Measurements from ENCODE around the gene OR8G5.
"Not testable (repeated sequence)": the region's sequence is repeated elsewhere in the genome, so short reads cannot be mapped to it uniquely, and the experiment has no call there.

OR8G5 gene, protein sequence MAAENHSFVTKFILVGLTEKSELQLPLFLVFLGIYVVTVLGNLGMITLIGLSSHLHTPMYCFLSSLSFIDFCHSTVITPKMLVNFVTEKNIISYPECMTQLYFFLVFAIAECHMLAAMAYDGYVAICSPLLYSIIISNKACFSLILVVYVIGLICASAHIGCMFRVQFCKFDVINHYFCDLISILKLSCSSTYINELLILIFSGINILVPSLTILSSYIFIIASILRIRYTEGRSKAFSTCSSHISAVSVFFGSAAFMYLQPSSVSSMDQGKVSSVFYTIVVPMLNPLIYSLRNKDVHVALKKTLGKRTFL

DNA sequence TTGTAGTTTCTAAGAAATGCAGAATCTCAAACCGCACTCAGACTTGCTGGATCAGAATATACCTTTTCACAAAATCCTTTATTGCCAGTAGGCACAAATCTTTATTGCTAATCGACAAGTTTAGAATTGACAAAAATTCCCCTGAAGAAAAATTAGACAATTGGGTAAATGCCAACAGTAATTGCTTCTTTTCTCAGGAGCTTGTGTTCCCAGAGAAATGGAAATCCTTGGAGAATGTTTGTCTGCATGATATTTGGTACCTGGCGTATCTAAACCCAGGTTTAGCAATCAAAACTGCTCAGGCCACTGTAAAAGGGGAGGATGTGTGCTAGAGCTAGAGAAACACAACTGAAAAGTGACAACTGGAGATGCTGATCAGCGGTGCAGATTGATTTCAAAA is at the start of gene OR8G5:
Gene OR8G5 (plus strand): TSS at position 301 of the 400 bp plus-strand sequence. CDS start 8,556 bp downstream, outside the sequence.
- no peak for FAIRE-seq

DNA sequence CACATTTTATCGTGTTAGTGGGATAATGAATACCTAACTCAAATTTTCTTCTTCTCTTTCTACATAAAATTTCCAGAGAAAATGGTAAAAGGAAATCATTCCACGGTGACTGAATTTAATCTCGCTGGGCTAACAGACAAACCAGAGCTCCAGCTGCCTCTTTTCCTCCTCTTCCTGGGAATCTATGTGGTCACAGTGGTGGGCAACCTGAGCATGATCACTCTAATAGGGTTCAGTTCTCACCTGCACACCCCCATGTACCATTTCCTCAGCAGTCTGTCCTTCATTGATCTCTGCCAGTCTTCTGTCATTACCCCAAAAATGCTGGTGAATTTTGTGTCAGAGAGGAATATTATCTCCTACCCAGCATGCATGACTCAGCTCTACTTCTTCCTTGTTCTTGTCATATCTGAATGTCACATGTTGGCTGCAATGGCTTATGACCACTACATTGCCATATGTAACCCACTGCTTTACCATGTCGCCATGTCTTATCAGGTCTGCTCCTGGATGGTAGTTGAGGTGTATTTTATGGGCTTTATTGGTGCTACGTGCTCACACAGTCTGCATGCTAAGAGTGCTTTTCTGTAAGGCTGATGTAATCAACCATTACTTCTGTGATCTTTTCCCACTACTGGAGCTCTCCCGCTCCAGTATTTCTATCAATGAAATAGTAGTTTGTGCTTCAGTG is 48.9 kb upstream of the OR8G5 start:
- no peak for FAIRE-seq

DNA sequence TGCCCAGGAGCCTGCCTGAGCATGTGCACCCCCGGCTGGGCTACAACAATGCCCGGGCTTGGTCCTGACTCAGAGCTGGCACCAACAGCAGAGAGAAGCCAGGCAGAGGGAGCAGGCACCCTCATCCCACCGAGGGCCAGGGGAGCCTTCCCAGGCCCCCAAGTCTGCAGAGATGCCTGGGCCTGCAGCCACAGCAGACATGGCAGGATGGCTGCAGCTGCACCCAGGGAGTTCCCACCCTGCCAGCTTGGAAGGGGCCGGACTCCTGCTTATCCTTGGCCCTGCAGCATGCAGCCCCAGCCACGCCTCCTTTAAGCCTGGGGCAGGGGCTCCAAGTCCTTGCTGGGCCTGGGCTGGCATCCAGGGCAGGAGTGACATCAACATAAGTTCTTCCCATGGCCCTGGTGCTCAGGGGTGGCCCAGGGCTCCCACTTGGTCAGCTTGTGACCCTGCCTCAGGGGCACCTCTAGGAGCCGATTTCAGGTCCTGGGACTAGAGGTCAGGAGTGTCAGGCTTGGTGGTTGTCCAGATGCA is 46.3 kb upstream of the OR8G5 start:
- no peak for FAIRE-seq

DNA sequence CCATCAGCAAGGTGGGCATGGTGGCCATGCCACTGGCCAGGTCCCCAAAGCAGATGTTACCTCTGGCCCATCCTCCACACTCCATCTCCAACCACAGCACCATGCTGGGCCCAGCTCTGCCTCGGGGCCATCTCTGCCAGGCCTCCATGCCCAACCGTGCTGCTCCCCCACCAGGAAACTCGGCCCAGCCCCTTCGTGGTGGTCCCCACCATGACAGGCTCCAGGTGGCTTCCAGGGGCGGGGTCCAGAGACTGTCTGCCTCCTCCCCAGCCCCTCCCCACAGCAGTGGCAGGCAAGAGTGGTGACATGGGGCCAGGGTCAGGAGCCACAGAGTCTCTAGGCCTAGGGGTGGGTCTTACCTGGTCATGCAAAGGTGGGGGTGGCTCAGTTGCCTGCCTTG is 45.8 kb upstream of the OR8G5 start:
- no peak for FAIRE-seq

DNA sequence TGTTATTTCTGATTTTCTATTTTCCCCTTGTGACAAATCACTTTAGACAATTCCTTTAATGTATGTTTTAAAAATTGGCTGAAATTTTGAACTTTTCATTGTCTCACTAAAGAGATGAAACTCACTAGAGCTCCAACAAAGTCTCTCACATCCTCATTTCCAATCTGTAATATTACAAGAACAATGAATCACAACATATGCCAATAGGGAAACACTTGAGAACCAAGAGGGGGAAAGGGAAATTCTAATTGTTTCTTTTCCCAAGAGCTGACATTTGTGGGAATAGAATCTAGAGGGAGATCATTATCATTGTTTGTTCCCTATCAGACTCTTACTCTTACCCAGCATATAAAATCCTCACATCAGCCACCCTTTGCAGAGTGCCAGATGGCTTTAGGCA is 44.9 kb upstream of the OR8G5 start:
- no peak for FAIRE-seq

DNA sequence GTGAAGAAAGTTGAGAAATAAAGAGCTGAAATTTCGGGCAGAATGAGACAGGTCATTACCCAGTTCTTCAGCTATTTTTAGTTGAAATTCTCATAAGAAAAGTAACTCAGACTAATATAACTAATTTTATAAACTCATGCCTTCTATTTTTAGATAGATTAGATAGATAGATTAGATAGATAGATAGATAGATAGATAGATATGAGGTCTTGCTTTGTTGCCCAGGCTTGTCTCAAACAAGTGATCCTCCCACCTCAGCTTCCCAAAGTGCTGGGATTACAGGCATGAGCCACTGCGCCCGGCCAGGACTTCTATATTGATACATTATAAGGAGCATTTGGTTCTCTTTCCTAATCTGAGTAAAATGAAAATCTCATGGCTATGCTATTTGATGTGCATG is 42.1 kb upstream of the OR8G5 start:
- no peak for FAIRE-seq

DNA sequence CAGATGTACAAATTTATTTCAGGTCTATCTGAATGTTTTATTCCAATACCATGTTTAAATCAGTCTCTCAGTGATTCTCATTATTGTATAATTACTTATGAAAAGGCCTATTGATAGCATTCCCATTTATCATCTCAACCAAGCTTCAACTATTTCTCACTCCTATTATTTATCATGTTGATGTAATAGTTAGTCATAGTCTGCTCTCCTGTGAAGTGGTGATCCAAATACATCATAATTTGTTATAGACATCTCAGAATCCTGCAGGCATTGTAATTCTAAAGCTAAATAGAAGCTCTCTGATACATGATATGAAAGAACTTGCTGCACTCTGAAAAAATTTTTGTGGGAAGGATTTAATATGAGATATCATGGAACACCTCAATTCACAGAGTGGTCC is 37.0 kb upstream of the OR8G5 start:
- FAIRE-seq: no peak

DNA sequence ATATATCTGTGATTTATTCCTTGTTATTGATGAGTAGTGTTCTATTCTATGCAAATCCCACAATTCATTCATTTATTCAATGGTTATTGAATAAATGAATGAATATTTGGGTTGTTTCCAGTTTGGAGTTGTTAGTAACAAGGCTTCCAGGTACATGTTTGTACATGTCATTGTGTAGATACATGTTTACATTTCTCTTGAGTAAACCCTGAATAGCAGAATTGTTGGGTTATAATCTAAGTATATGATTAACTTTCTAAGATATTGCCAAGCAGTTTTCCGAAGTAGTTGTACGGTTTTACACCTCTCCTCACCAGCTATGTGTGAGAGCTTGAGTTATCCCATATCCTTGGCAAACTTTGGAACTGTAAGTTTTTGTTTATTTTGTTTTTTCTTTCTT is 33.8 kb upstream of the OR8G5 start:
- no peak for FAIRE-seq

DNA sequence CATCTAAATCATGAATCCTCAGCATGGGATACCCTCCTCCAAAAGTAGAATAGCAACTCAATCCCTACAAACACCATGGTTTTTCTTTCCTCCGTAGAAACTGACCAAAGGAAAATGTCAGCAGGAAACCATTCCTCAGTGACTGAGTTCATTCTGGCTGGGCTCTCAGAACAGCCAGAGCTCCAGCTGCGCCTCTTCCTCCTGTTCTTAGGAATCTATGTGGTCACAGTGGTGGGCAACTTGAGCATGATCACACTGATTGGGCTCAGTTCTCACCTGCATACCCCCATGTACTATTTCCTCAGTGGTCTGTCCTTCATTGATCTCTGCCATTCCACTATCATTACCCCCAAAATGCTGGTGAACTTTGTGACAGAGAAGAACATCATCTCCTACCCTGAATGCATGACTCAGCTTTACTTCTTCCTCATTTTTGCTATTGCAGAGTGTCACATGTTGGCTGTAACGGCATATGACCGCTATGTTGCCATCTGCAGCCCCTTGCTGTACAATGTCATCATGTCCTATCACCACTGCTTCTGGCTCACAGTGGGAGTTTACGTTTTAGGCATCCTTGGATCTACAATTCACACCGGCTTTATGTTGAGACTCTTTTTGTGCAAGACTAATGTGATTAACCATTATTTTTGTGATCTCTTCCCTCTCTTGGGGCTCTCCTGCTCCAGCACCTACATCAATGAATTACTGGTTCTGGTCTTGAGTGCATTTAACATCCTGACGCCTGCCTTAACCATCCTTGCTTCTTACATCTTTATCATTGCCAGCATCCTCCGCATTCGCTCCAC is 31.4 kb upstream of the OR8G5 start:
- not testable (repeated sequence) for FAIRE-seq

DNA sequence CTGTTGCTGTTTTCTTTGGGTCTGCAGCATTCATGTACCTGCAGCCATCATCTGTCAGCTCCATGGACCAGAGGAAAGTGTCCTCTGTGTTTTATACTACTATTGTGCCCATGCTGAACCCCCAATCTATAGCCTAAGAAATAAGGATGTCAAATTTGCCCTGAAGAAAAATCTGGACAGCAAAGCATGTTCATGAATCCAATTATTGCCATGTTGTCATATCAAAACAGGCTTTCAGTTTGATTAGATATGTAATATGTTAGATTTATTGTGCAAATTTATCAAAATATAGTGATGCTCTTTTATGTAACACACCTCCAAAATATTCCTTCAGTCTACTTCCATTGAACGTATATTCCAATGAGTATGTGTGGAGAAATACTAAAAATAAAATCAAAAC is 30.7 kb upstream of the OR8G5 start:
- FAIRE-seq: no peak

DNA sequence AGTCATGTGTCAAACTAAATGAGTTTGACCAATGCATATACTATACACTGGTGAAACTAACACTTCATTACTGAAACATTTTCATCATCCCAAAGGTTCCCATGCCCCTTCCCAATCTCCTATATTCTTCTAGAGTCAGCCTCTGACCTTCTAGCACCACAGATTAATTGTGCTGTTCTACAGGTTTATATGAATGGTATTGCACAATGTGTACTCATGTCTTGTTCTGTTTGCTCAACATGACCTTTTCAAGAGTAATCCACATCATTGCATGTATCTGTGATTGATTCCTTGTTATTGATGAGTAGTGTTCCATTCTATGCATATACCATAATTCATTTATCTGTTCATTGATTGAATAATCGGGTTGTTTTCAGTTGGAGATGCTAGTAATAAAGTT is 22.8 kb upstream of the OR8G5 start:
- no peak for FAIRE-seq

DNA sequence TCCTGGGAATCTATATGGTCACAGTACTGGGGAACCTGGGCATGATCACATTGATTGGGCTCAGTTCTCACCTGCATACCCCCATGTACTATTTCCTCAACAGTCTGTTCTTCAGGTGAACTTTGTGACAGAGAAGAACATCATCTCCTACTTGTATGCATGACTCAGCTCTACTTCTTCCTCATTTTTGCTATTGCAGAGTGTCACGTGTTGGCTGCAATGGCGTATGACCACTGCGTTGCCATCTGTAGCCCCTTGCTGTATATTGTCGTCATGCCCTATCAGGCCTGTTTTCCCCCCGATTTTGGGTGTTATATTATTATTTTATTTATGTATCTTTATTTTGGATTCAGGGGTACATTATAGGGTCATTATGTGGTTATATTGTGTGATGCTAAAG is 17.7 kb upstream of the OR8G5 start:
- FAIRE-seq: no peak

DNA sequence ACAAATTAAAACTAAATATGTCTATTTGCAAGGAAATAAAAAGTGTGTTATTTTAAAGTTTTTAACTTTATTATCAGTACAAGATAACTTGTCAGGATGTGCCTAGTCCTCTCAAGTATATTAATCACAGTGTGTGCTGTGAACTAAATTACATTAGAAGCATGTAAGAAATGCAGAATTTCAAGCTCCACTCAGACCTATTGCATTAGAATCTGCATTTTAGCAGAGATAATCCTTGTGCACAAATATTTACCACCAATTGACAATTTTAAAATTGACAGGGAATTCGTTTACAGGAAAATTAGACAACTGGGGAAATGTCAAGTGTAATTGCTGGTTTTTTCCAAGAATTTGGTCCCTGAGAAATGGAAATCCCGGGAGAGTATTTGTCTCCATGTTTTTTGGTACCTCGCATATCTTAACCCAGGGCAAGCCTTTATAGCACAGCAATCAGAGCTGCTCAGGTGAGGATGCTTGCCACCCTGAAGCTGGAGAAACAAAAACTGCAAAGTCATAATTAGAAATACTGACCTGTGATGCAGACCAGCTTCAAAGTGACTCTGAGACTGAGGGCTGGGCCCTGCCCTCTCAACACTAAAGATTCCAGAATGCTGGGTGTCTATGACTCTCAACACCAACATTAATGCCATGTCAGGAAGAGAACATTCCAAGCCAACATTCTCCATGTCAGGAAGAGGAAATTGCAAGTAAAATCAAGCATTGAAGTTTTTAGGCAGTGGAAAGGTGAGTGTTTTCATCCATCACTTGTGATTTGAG is 15.4 kb upstream of the OR8G5 start, which contains the start of gene OR8G1:
Gene OR8G1 (plus strand): TSS at position 475 of the 777 bp plus-strand sequence. CDS start 8,581 bp downstream, outside the sequence.
- FAIRE-seq: no peak

DNA sequence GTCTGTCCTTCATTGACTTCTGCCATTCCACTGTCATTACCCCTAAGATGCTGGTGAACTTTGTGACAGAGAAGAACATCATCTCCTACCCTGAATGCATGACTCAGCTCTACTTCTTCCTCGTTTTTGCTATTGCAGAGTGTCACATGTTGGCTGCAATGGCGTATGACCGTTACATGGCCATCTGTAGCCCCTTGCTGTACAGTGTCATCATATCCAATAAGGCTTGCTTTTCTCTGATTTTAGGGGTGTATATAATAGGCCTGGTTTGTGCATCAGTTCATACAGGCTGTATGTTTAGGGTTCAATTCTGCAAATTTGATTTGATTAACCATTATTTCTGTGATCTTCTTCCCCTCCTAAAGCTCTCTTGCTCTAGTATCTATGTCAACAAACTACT is 6.3 kb upstream of the OR8G5 start:
- FAIRE-seq: not testable (repeated sequence)

DNA sequence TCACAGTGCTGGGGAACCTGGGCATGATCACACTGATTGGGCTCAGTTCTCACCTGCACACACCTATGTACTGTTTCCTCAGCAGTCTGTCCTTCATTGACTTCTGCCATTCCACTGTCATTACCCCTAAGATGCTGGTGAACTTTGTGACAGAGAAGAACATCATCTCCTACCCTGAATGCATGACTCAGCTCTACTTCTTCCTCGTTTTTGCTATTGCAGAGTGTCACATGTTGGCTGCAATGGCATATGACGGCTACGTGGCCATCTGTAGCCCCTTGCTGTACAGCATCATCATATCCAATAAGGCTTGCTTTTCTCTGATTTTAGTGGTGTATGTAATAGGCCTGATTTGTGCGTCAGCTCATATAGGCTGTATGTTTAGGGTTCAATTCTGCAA is 8.9 kb downstream of the OR8G5 start:
- not testable (repeated sequence) for FAIRE-seq

DNA sequence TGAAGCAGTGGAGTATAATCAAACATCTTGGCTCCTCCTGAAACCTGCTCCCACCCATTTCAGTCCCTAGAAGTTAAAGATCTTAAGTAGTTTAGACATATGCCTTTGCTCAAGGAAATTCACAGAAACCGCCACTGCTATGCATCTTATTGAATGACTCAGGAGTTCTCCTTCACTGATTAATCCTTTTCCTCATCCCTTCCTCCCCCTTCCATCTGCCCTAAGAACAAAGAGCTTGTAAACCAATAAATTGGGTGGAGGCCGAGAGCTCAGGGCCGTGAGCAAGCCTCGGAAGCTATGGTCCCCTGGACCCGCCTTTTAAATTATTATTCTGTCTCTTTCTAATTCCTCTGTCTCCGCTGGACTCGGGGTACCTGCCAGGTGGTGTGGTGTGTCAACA is 14.7 kb downstream of the OR8G5 start:
- FAIRE-seq: not testable (repeated sequence)

DNA sequence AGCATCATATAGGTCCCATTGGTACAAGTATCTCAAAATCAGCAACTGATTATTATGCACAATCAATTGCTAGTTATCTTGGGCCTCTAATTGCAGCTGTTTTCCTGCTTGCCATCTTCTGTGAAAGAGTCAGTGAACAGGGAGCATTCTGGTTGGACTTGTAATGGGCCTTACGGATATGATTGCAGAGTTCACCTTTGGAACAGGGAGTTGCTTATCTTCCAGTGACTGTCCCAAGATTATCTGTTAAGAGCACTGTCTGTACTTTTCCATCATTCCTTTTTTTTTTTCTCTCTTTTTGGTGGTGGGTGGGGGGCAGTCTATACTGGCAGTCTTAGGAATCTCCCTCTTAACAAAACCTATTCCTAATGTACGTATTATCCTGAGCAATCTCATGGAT is 17.8 kb downstream of the OR8G5 start:
- FAIRE-seq: no peak

DNA sequence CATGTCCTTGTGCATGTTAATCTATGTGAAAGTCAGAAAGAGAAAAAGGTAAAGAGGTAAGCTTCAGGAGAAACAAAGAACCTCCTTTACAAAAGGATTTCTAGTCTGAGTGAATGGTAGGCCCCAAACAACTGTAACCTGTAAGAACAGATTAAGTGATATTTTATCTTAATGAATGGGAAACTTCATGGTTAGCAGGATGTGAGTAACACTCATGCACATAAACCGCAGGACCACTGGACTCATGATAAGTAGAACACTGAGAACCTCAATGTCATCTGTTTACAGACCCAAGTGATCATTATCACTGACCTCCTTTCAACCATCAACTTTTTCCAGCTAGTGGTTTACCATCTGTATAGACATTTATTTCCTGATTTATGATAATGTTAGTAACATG is 19.9 kb downstream of the OR8G5 start:
- no peak for FAIRE-seq

DNA sequence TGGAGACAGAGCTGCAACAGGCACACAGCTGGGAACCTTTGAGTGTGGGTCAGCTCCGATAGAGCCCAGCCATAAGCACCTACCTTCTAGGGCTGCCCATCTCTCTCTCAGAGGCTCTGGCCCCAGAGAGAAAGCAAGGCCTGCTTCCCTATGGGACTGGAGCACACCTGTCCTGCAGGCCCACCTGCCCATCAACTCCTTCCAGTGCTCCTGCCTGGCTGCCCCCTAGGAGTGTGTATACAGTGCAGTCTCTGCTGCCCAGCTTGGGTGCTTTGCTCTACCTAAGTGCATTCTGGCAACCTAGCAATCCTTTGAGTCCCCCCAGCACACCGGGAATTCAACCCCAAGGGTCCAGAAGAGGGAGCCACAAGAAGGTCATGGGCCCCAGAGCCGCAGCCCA is 21.0 kb downstream of the OR8G5 start:
- FAIRE-seq: no peak

DNA sequence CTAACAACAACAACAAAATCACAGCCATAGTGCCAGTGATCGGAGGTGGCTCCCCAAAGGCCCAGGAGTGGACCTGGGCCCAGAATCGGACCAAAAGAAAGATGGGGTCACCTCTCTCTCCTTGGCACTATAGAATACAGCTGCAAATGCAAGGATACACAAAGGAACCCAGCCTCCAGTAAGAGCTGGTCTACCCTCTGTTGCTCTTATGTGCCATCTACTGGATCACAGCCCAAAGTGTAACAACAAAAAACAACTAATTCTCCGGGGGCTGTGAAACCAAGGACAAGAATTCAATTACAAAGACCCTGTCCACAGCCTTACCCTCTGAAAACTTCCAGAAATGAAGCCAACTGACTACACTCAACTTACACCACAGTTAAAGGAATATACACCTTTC is 21.6 kb downstream of the OR8G5 start:
- FAIRE-seq: no peak

DNA sequence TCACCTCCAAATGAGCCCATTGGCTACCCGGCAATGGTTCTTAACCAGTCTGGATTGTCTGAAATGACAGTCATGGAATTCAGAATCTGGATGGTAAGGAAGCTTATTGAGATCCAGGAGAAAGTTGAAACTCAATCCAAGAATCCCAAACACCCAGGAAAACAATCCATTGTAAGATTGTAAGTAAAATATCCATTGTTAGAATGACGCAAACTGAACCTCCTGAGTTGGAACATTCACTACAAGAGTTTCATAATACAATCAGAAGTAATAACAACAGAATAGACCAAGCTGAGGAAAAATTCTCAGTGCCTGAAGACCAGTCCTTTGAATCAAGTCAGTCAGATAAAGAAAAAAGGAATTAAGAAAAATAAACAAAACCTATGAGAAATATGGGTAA is 22.1 kb downstream of the OR8G5 start:
- no peak for FAIRE-seq

DNA sequence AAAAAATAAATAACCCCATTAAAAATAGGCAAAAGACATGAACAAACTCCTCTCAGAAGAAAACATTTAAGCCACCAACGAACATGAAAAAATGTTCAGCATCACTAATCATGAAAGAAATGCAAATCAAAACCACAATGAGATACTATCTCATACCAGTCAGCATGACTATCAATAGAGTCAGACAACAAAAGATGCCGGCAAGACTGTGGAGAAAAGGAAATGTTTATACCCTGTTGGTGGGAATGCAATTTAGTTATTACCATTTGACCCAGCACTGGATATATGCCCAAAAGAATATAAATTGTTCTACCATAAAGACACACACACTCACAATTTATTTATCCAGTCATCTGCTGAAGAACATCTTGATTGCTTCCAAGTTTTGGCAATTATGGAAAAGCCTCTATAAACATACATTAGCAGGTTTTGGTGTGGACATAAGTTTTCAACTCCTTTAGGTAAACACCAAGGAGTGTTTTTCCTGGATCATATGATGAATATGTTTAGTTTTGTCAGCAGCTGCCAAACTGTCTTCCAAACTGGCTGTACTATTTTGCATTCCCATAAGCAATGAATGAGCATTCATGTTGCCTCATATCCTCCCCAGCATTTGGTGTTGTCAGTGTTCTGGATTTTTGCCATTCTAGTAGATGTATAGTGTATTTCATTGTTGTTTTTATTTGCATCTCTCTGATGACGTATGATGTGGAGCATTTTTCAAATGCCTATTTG is 29.6 kb downstream of the OR8G5 start:
- FAIRE-seq: no peak
